Bronchial epithelial cell (primary cell): ENCODE data around the gene FGFR2. TPM values are rescaled to one million over a fixed set of nuclear protein-coding genes. Genes with fewer than 3 reads are reported as not detected.

Experiments
- DNase-seq: peaks from one replicate; pipeline ENCODE4 v3.0.0-alpha.2; 2010; ENCODE audit warnings: low read depth
- FAIRE-seq: peaks from 2 replicates; lab custom pipeline; 2011; peaks lifted over from hg19 to GRCh38; lab: Jason Lieb, UNC
- H3K27me3 ChIP-seq: 2 replicates; pipeline ENCODE4 v1.5.1; 2011; ENCODE audit warnings: low read length; ENCODE audit not compliant: control insufficient read depth, insufficient read depth
- H3K36me3 ChIP-seq: 2 replicates; pipeline ENCODE4 v1.5.1; 2011; ENCODE audit warnings: low read length; ENCODE audit not compliant: control insufficient read depth, insufficient read depth
- H3K4me3 ChIP-seq: 2 replicates; pipeline ENCODE4 v1.5.1; 2011; ENCODE audit warnings: mild to moderate bottlenecking, low read depth, low read length, control low read depth
- CTCF ChIP-seq: IDR thresholded peaks from 2 replicates; pipeline ENCODE4 v1.5.1; 2011; ENCODE audit warnings: mild to moderate bottlenecking, moderate library complexity, low read length, control low read depth, inconsistent platforms; ENCODE audit not compliant: insufficient read depth, severe bottlenecking
- total RNA-seq: library from RNA; depleted of rRNA; stranded (reverse); fragments of >200 nt; gene quantifications from 2 replicates; pipeline ENCODE4 v1.2.1, GENCODE V29; 2014

Gene FGFR2
- total RNA-seq, 1 donor from 2014 or later: 16.8 TPM

GRCh38 chr10:121464517-121464916, 133.7 kb downstream of the FGFR2 start:
- Histone ChIP-seq H3K4me3 (no peak overlapping the region), H3K36me3 (no peaks in the 10 kb centered on the region), H3K27me3 (no peaks in the 10 kb centered on the region)
- no peak for DNase-seq
- no peak for FAIRE-seq
- no peak for TF ChIP-seq CTCF

- FAIRE-seq: no peak
- no peak for TF ChIP-seq CTCF
- no peak for DNase-seq
- no peaks in the 10 kb centered on the region for H3K36me3 ChIP-seq
- H3K4me3 ChIP-seq: no peak overlapping the region
- no peaks in the 10 kb centered on the region for H3K27me3 ChIP-seq
Measured at GRCh38 chr10:121462955-121463354, 135.3 kb downstream of the FGFR2 start.

GRCh38 chr10:121462281-121462680, 136.0 kb downstream of the FGFR2 start:
- H3K4me3 ChIP-seq: no peak overlapping the region
- TF ChIP-seq CTCF: no peak
- H3K36me3 ChIP-seq: no peaks in the 10 kb centered on the region

GRCh38 chr10:121461307-121461706, 136.9 kb downstream of the FGFR2 start:
- Histone ChIP-seq H3K27me3 (no peaks in the 10 kb centered on the region), H3K36me3 (no peaks in the 10 kb centered on the region), H3K4me3 (no peak overlapping the region)
- peak; percentile 55 for FAIRE-seq
- DNase-seq: no peak
- no peak for TF ChIP-seq CTCF

More at GRCh38 chr10:121462281-121462680, 136.0 kb downstream of the FGFR2 start:
- no peaks in the 10 kb centered on the region for H3K27me3 ChIP-seq
- no peak for FAIRE-seq
- DNase-seq: no peak

GRCh38 chr10:121460733-121461132, 137.5 kb downstream of the FGFR2 start:
- no peak for FAIRE-seq
- Histone ChIP-seq H3K36me3 (no peaks in the 10 kb centered on the region), H3K27me3 (no peaks in the 10 kb centered on the region), H3K4me3 (no peak overlapping the region)
- DNase-seq: peak; percentile 73
- TF ChIP-seq CTCF: no peak
